NCI-H446 (cell line): ENCODE results near the gene IGSF21.
A peak's percentile ranks its signal among the peaks of the same experiment; 100 is the strongest.

Experiments used
- DNase-seq, 2 experiments: peaks; one replicate each; lab custom pipeline; 2025; lab: John Stamatoyannopoulos, UW

IGSF21 gene

GRCh38 chr1:18178111-18178510, 70.5 kb downstream of the IGSF21 start:
- DNase-seq = no peak

- DNase-seq = no peak
These were observed 71.4 kb downstream of the IGSF21 start for GRCh38 chr1:18179009-18179408.

- no peak for DNase-seq
These were observed 75.0 kb downstream of the IGSF21 start for GRCh38 chr1:18182398-18183160.

- DNase-seq = no peak
These were observed 75.9 kb downstream of the IGSF21 start for GRCh38 chr1:18183533-18183932.

DNA sequence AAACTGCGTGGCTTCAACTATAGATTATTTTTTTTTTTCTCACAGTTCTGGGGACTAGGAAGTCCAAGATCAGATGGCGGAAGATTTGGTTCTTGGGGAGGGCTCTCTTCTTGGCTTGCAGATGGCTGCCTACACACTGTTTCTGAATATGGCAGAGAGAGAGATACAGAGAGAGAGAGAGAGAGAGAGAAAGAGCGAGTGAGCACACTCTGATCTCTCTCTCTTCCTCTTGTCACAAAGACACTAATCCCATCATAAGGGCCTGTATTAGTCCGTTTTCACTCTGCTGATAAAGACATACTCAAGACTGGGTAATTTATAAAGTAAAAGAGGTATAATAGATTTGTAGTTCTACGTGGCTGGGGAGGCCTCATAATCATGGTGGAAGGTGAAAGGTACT, 79.5 kb downstream of the IGSF21 start:
- DNase-seq = no peak

GRCh38 chr1:18188820-18189517, 81.4 kb downstream of the IGSF21 start:
- no peak for DNase-seq

GRCh38 chr1:18190598-18190997, 83.0 kb downstream of the IGSF21 start:
- no peak for DNase-seq

DNA sequence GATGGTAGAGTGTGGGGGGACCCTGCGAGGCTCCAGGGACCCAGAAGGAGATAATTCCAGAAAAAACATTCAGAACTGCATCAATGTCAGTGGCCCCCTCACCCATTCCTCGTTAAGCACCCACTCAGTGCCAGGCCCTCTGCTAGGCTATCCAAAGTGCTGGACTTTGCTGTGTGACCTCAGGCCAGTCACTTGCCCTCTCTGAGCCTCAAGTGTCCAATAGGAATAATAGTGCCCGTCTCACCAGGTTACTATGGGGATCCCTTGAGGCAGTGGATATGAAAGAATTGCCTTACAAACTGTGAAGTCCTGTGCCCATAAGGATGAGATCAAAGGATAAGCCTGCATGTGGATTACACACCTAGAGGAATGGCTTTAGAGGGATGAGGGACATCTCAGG, 83.4 kb downstream of the IGSF21 start:
- DNase-seq = no peak

DNA sequence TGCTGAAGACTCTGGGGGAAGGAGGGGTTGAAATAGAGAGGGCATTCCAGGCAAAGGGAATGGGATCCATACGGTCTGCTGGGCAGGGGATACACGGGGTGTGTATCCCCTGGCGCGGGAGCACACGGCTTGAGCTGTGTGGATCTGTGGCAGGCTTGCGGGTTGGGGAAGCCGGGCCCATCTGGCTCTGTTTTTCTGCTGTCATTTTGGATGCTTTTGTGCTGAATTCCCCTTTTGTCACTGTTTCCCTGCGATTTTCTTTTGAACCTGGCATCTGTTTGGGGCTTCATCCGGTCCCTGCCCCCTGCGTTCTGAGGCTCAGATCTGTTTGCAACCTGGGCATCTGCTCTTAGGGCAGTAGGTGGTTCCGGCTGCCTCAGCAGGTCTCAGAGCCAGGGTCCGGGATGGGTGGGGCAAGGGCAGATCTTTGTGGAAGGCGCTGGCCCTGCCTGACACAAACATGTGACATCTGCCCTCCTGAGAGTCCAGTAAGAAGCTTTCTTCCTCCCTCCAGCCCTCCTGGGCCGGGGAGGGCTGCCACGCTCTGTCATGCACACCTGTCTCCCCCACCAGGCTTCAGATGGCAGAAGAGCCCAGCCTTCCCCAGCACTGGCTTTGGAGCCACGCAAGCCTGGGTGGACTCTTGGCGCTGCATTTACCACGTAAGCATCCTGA, 84.0 kb downstream of the IGSF21 start:
- DNase-seq = peak; percentile 78 to 79

DNA sequence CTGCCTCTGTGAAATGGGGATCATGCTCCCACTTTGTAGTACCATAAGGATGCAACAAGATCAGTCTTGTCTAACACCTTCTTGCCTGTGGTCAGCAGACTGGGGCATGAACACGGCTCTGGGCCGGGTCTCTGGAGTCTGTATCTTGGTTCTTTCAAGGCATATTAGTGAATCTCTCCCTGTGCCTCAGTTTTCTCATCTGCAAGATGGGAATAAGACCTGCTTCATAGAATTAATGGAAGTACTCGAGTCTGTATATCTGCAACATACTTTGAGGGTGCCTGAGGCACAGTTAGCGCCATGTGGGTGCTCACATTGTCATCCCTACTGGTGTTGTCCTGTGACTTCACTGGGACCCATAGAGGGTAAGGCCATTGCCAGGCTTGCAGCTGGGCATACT, 84.6 kb downstream of the IGSF21 start:
- DNase-seq = no peak

GRCh38 chr1:18192974-18193373, 85.4 kb downstream of the IGSF21 start:
- DNase-seq = no peak

- no peak for DNase-seq
These were observed 89.7 kb downstream of the IGSF21 start for GRCh38 chr1:18197299-18197698.

GRCh38 chr1:18198260-18198659, 90.7 kb downstream of the IGSF21 start:
- DNase-seq = peak; percentile 30 to 72

DNA sequence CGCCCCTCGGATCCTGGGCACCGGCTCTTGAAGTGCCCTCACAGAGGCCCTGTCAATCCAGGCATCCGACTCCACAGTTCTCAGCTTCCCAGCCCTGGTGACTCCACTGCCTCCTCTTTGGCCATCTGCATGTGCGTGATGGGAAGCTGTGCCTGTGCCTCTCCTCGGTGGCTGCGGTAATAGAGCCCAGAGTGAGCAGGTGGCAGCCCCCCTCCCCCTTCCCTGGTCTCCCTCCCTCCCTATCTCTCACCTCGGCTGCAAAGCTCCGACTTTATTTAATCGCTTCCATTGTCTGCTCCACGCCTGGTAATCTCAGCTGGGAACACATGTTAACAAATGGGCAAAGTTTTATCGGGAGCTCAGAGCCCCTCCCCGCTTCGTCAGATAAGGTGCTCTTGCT, 91.9 kb downstream of the IGSF21 start:
- DNase-seq = no peak

- no peak for DNase-seq
These were observed 92.6 kb downstream of the IGSF21 start for GRCh38 chr1:18200136-18200717.

DNA sequence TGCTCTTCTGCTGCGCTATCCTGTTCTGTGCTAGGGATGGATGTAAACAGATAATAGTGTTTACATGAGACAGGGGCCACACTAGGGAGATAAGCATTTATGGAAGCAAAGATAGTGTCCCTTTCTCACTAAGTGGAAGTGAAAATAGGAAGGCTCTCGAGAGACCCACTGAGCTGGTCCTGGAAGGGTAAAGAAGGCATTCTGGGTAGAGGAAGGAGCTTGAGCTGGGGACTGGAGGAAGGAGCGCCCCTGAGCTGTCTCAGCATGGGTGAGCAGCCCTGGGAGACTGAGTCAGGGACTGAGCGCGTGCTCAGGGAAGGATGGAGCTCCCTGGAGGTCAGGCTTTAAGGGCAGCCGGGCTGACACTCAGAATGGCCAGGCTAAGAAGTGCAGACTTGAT, 93.3 kb downstream of the IGSF21 start:
- no peak for DNase-seq

- DNase-seq = no peak
These were observed 94.6 kb downstream of the IGSF21 start for GRCh38 chr1:18201997-18202719.

GRCh38 chr1:18203645-18204044, 96.0 kb downstream of the IGSF21 start:
- no peak for DNase-seq

DNA sequence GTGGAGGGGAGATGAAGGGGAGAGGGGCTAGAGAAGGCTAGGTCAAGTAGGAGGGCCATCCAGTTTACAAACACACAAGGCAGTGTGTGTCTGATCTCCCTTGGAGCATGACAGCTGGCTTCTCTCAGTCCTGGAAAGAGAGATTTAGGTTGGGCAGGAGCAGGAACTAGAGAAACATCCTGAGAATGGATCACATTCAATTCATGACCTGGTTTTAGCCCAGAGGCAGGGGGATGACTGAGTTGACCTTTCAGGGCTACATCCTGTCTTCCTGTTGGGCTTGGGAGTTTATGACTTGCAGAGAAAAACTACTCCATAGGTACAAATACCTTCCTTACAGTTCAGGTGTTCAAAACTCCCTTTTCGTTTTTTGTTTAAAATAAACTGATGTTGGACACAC, 97.0 kb downstream of the IGSF21 start:
- no peak for DNase-seq

GRCh38 chr1:18205319-18205718, 97.7 kb downstream of the IGSF21 start:
- no peak for DNase-seq

- DNase-seq = peak; percentile 86 to 96
These were observed 104.2 kb downstream of the IGSF21 start for GRCh38 chr1:18211764-18212163.
